GM12874 (cell line): Measurements from ENCODE around the gene SLC35A4.
A peak's percentile ranks its signal among the peaks of the same experiment; 100 is the strongest.

Source experiments
- CTCF ChIP-seq: IDR thresholded peaks from 2 replicates; pipeline ENCODE4 v1.5.1; 2011; ENCODE audit warnings: low read depth, mild to moderate bottlenecking, control low read depth, low read length, moderate library complexity; ENCODE audit not compliant: insufficient read depth

Gene SLC35A4

GRCh38 chr5:140547508-140548299 is 16.9 kb upstream of the SLC35A4 start, which contains the start of gene EIF4EBP3:
EIF4EBP3 (plus strand) TSS chr5:140547662; CDS start chr5:140547738, 76 bp downstream.
- peak; percentile 59 for TF ChIP-seq CTCF

DNA sequence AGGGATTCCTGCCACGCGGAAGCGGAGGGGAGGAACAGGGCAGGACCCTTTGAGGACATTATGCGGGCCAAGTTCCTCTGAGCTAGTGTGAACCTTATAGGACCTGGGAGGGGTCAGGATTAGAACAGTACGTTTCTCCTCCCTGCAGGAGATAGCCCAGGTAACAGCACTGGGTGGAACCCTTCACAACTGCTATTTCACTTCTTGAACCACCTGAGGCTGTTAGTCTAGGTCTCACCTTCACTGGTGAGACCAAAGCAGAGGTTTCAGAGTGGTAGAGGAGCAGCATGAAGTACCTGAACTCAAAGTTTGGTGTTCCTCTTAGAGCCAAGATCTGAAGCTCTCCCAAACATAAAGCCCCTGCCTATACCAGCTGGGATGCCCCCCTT is 16.3 kb upstream of the SLC35A4 start:
- no peak for TF ChIP-seq CTCF

DNA sequence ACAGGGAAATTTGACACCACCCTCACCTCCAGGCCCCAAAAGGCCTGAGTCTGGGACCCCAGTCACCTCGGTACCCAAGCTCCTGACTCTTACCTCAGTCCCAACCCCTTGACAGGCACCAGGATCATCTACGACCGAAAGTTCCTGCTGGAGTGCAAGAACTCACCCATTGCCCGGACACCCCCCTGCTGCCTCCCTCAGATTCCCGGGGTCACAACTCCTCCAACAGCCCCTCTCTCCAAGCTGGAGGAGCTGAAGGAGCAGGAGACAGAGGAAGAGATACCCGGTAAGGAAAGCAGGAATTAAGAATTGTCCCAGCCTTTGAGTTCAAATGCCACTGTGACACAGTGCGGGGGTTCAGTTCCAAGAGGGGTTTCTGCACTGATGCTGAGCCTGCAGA is 15.8 kb upstream of the SLC35A4 start:
- TF ChIP-seq CTCF, result no peak

GRCh38 chr5:140549237-140550144 is 15.1 kb upstream of the SLC35A4 start:
- no peak for TF ChIP-seq CTCF

- TF ChIP-seq CTCF, result no peak
Observed at GRCh38 chr5:140550147-140551079, 14.2 kb upstream of the SLC35A4 start.

DNA sequence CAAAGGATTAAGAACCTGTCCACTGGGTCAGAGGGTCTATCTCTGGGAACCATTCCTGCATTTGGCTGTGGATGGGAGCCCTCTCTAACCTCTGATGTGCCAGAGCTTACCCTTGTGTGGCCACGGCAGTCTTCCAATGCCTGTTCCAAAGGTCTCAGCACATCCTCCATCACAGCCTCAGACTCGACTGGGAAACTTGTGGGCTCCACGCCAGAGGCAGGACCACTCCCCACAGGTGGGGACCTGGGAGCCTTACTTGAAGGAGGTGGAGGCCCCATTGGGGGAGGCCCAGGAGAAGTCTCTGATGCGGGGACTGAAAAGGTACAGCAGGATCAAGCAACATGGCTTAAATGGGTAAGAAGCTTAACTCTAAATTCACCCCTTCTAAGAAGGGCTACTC is 12.8 kb upstream of the SLC35A4 start:
- TF ChIP-seq CTCF, result no peak
